Sigmoid colon (tissue), 7 donors: Measurements from ENCODE around the gene FXYD2. TPM values are rescaled to one million over a fixed set of nuclear protein-coding genes. Genes with fewer than 3 reads are reported as not detected.

Source experiments
- DNase-seq: peaks from one replicate; pipeline ENCODE4 v3.0.0-alpha.2; 2019
- H3K27ac ChIP-seq, 4 donors: fragments of 200-600 bp; sonication (generic); one replicate each; pipeline ENCODE4 v1.5.1; 2016 to 2019; ENCODE audit warnings: mild to moderate bottlenecking in 1 of 4
- H3K27me3 ChIP-seq, 3 donors: fragments of 200-600 bp; sonication (generic); one replicate each; pipeline ENCODE4 v1.5.1; 2019; ENCODE audit warnings: mild to moderate bottlenecking in 1 of 3
- H3K36me3 ChIP-seq, 4 donors: fragments of 200-600 bp; sonication (generic); one replicate each; pipeline ENCODE4 v1.5.1; 2016 to 2019
- H3K4me1 ChIP-seq, 4 donors: fragments of 200-600 bp; sonication (generic); one replicate each; pipeline ENCODE4 v1.5.1; 2017 to 2019
- H3K4me3 ChIP-seq, 4 donors: fragments of 200-600 bp; sonication (generic); one replicate each; pipeline ENCODE4 v1.5.1; 2017 to 2019; ENCODE audit warnings: mild to moderate bottlenecking in 2 of 4, moderate library complexity in 1 of 4
- H3K9me3 ChIP-seq, 4 donors: fragments of 200-600 bp in 3 of 4; sonication (generic) in 3 of 4; one replicate each; pipeline versions ENCODE4 v1.5.1 to v1.6.1; 2013 to 2019
- CTCF ChIP-seq, 4 experiments: fragments of 450-650 bp in 3 of 4; fragments of 200-600 bp in 1 of 4; IDR thresholded peaks; one replicate each; pipeline ENCODE4 v1.5.1; 2016 to 2019; ENCODE audit warnings: antibody characterized with exemption in 4 of 4, mild to moderate bottlenecking in 3 of 4, moderate library complexity in 2 of 4
- EP300 ChIP-seq, 4 donors: sonication (generic); formaldehyde crosslinking; IDR thresholded peaks; one replicate each; pipeline ENCODE4 v1.6.1; 2017; ENCODE audit warnings: antibody characterized with exemption in 4 of 4
- POLR2A ChIP-seq, 2 donors: fragments of 450-650 bp; IDR thresholded peaks; one replicate each; pipeline ENCODE4 v1.6.1; 2016; ENCODE audit warnings: antibody characterized with exemption in 2 of 2, mild to moderate bottlenecking in 2 of 2, moderate library complexity in 2 of 2
- POLR2AphosphoS5 ChIP-seq, 4 donors: sonication (generic); formaldehyde crosslinking; IDR thresholded peaks; one replicate each; pipeline ENCODE4 v1.6.1; 2017; ENCODE audit warnings: antibody characterized with exemption in 4 of 4
- WGBS, 2 donors: extraction: QIAGEN DNeasy Blood & Tissue Kit; methylation state at CpG; one replicate each; pipeline ENCODE4 v1.1.7; 2013; 5-methylcytosine and 5-hydroxymethylcytosine counted together
- intact Hi-C: fragments of 100-400 bp; cut with DNase I; formaldehyde crosslinking; loops from one replicate; pipeline ENCODE4 v1.15.1; 2023
- polyA plus RNA-seq, 3 donors: library from polyadenylated mRNA; stranded (reverse); fragments of 200-250 nt; gene quantifications; one replicate each; pipeline ENCODE4 v1.2.3, GENCODE V29; 2013
- total RNA-seq, 4 donors: library from RNA; depleted of rRNA; stranded (reverse); fragments of >200 nt; gene quantifications; one replicate each; pipeline ENCODE4 v1.1.0, GENCODE V29; 2016
- donor health status: healthy with polysubstance abuse.
- donor health status: Bipolar disorder and iron deficiency.
- donor health status: healthy.

Gene FXYD2
- total and polyA plus RNA-seq, 7 donors, result 3.2 to 6.6 (median 4.2) TPM; not detected in 1

- no peak for DNase-seq
- Histone ChIP-seq H3K4me3 (no peak overlapping the region), H3K9me3 (no peaks in the 10 kb centered on the region), H3K36me3 (no peaks in the 10 kb centered on the region), H3K4me1 (peaks cover 0 to 22% (median 21%) of the 10 kb centered on the region in 4 donors), H3K27ac (no peak overlapping the region), H3K27me3 (peaks cover 24 to 37% (median 29%) of the 10 kb centered on the region in 3 donors)
- TF ChIP-seq CTCF (IDR thresholded peaks at IDR 0.05), result no peak
- TF ChIP-seq EP300 (IDR thresholded peaks at IDR 0.05), result no peak
- TF ChIP-seq POLR2AphosphoS5 (IDR thresholded peaks at IDR 0.05), result no peak
- 18 to 65% methylated on average over 5 of the region's 5 CpGs for WGBS, 2 donors
- intact Hi-C loops, result no loop called here
Measured at GRCh38 chr11:117799634-117800033, 24.9 kb downstream of the FXYD2 start.

GRCh38 chr11:117796872-117797529 lies 27.5 kb downstream of the FXYD2 start, which contains the start of gene DSCAML1:
TSS of gene DSCAML1 (minus strand) at chr11:117797216. CDS start at chr11:117797079, 137 bp downstream.
- no peak for DNase-seq
- Histone ChIP-seq H3K36me3 (no peaks in the 10 kb centered on the region), H3K27ac (no peak within 1 kb of the TSS), H3K9me3 (no peaks in the 10 kb centered on the region), H3K27me3 (peaks cover 24 to 60% (median 33%) of the 10 kb centered on the region in 3 donors), H3K4me3 (peak within 1 kb of the TSS in 3 of 4 donors; percentile 35 to 45 (median 41)), H3K4me1 (peaks cover 0 to 22% (median 21%) of the 10 kb centered on the region in 4 donors)
- whole genome bisulfite sequencing, 2 donors, result 6 to 9% methylated on average over 66 of the region's 66 CpGs
- TF ChIP-seq POLR2AphosphoS5 (IDR thresholded peaks at IDR 0.05) (no peak), EP300 (IDR thresholded peaks at IDR 0.05) (no peak), CTCF (IDR thresholded peaks at IDR 0.05) (no peak), POLR2A (IDR thresholded peaks at IDR 0.05) (no peak)
- intact Hi-C loops, result no loop called here

GRCh38 chr11:117796456-117796871 lies 28.1 kb downstream of the FXYD2 start:
- Histone ChIP-seq H3K4me1 (peaks cover 0 to 22% (median 21%) of the 10 kb centered on the region in 4 donors), H3K4me3 (peak overlapping the region in 3 of 4 donors; percentile 35 to 45 (median 41)), H3K27ac (no peak overlapping the region), H3K9me3 (no peaks in the 10 kb centered on the region), H3K27me3 (peaks cover 24 to 60% (median 33%) of the 10 kb centered on the region in 3 donors), H3K36me3 (no peaks in the 10 kb centered on the region)
- no peak for DNase-seq
- intact Hi-C loops, result no loop called here
- no peak for TF ChIP-seq POLR2A (IDR thresholded peaks at IDR 0.05)
- TF ChIP-seq EP300 (IDR thresholded peaks at IDR 0.05), result no peak
- no peak for TF ChIP-seq POLR2AphosphoS5 (IDR thresholded peaks at IDR 0.05)
- TF ChIP-seq CTCF (IDR thresholded peaks at IDR 0.05), result no peak
- 3 to 4% methylated on average over 35 of the region's 35 CpGs for WGBS, 2 donors

GRCh38 chr11:117795638-117796455 lies 28.7 kb downstream of the FXYD2 start:
- Histone ChIP-seq H3K36me3 (no peaks in the 10 kb centered on the region), H3K9me3 (no peaks in the 10 kb centered on the region), H3K4me3 (peak overlapping the region in 3 of 4 donors; percentile 35 to 45 (median 41)), H3K27ac (no peak overlapping the region), H3K4me1 (peaks cover 0 to 22% (median 21%) of the 10 kb centered on the region in 4 donors), H3K27me3 (peaks cover 24 to 60% (median 33%) of the 10 kb centered on the region in 3 donors)
- no peak for DNase-seq
- intact Hi-C loops, result no loop called here
- WGBS, 2 donors, result 9 to 11% methylated on average over 53 of the region's 53 CpGs
- TF ChIP-seq POLR2AphosphoS5 (IDR thresholded peaks at IDR 0.05) (no peak), POLR2A (IDR thresholded peaks at IDR 0.05) (no peak), CTCF (IDR thresholded peaks at IDR 0.05) (no peak), EP300 (IDR thresholded peaks at IDR 0.05) (no peak)
